ENCODE data around the gene TGFA.

Gene TGFA

GRCh38 chr2:70499253-70499652 is 54.4 kb downstream of the TGFA start:
- H3K36me3 Mint-ChIP-seq = peaks cover 4% of the 10 kb centered on the region
- H3K9me3 Mint-ChIP-seq = no peaks in the 10 kb centered on the region
- no peak overlapping the region for H3K4me3 Mint-ChIP-seq
- H3K27me3 Mint-ChIP-seq = no peaks in the 10 kb centered on the region
- H3K4me1 Mint-ChIP-seq = peaks cover 4% of the 10 kb centered on the region
- no peak overlapping the region for H3K27ac Mint-ChIP-seq

GRCh38 chr2:70498528-70498927 is 55.1 kb downstream of the TGFA start:
- Mint-ChIP-seq H3K27me3 (no peaks in the 10 kb centered on the region), H3K27ac (no peak overlapping the region), H3K4me3 (no peak overlapping the region), H3K9me3 (no peaks in the 10 kb centered on the region), H3K36me3 (peaks cover 4% of the 10 kb centered on the region), H3K4me1 (peaks cover 4% of the 10 kb centered on the region)

- Mint-ChIP-seq H3K4me3 (no peak overlapping the region), H3K36me3 (peaks cover 4% of the 10 kb centered on the region), H3K27ac (no peak overlapping the region), H3K4me1 (peaks cover 4% of the 10 kb centered on the region), H3K9me3 (no peaks in the 10 kb centered on the region), H3K27me3 (no peaks in the 10 kb centered on the region)
Measured at GRCh38 chr2:70498054-70498453, 55.6 kb downstream of the TGFA start.

- Mint-ChIP-seq H3K27me3 (no peaks in the 10 kb centered on the region), H3K4me1 (peaks cover 4% of the 10 kb centered on the region), H3K4me3 (no peak overlapping the region), H3K27ac (no peak overlapping the region), H3K9me3 (no peaks in the 10 kb centered on the region), H3K36me3 (peaks cover 4% of the 10 kb centered on the region)
Measured at GRCh38 chr2:70496819-70497218, 56.8 kb downstream of the TGFA start.

- Mint-ChIP-seq H3K9me3 (no peaks in the 10 kb centered on the region), H3K36me3 (peaks cover 4% of the 10 kb centered on the region), H3K4me1 (peaks cover 4% of the 10 kb centered on the region), H3K4me3 (no peak overlapping the region), H3K27ac (no peak overlapping the region), H3K27me3 (no peaks in the 10 kb centered on the region)
Measured at GRCh38 chr2:70494293-70494886, 59.2 kb downstream of the TGFA start.

- Mint-ChIP-seq H3K4me1 (no peaks in the 10 kb centered on the region), H3K27ac (no peak overlapping the region), H3K4me3 (no peak overlapping the region), H3K9me3 (no peaks in the 10 kb centered on the region), H3K27me3 (no peaks in the 10 kb centered on the region), H3K36me3 (peaks cover 2% of the 10 kb centered on the region)
Measured at GRCh38 chr2:70490381-70490780, 63.2 kb downstream of the TGFA start.

GRCh38 chr2:70489165-70489564 is 64.5 kb downstream of the TGFA start:
- Mint-ChIP-seq H3K4me3 (no peak overlapping the region), H3K27me3 (no peaks in the 10 kb centered on the region), H3K9me3 (no peaks in the 10 kb centered on the region), H3K4me1 (no peaks in the 10 kb centered on the region), H3K36me3 (peaks cover 2% of the 10 kb centered on the region), H3K27ac (no peak overlapping the region)

GRCh38 chr2:70484086-70484485 is 69.5 kb downstream of the TGFA start:
- no peaks in the 10 kb centered on the region for H3K4me1 Mint-ChIP-seq
- no peak overlapping the region for H3K27ac Mint-ChIP-seq
- H3K9me3 Mint-ChIP-seq = no peaks in the 10 kb centered on the region
- no peaks in the 10 kb centered on the region for H3K27me3 Mint-ChIP-seq
- H3K36me3 Mint-ChIP-seq = peaks cover 3% of the 10 kb centered on the region
- no peak overlapping the region for H3K4me3 Mint-ChIP-seq

- no peaks in the 10 kb centered on the region for H3K4me1 Mint-ChIP-seq
- H3K36me3 Mint-ChIP-seq = peaks cover 3% of the 10 kb centered on the region
- H3K4me3 Mint-ChIP-seq = no peak overlapping the region
- no peaks in the 10 kb centered on the region for H3K27me3 Mint-ChIP-seq
- no peak overlapping the region for H3K27ac Mint-ChIP-seq
- no peaks in the 10 kb centered on the region for H3K9me3 Mint-ChIP-seq
Measured at GRCh38 chr2:70482401-70482800, 71.2 kb downstream of the TGFA start.

- no peaks in the 10 kb centered on the region for H3K27me3 Mint-ChIP-seq
- H3K9me3 Mint-ChIP-seq = no peaks in the 10 kb centered on the region
- H3K27ac Mint-ChIP-seq = no peak overlapping the region
- H3K4me3 Mint-ChIP-seq = no peak overlapping the region
- H3K36me3 Mint-ChIP-seq = peaks cover 3% of the 10 kb centered on the region
- H3K4me1 Mint-ChIP-seq = peaks cover 15% of the 10 kb centered on the region
Measured at GRCh38 chr2:70480468-70480867, 73.2 kb downstream of the TGFA start.

GRCh38 chr2:70479816-70480215 is 73.8 kb downstream of the TGFA start:
- H3K4me1 Mint-ChIP-seq = peaks cover 22% of the 10 kb centered on the region
- no peak overlapping the region for H3K4me3 Mint-ChIP-seq
- no peaks in the 10 kb centered on the region for H3K27me3 Mint-ChIP-seq
- no peak overlapping the region for H3K27ac Mint-ChIP-seq
- no peaks in the 10 kb centered on the region for H3K9me3 Mint-ChIP-seq
- peaks cover 3% of the 10 kb centered on the region for H3K36me3 Mint-ChIP-seq

GRCh38 chr2:70477441-70477844 is 76.2 kb downstream of the TGFA start:
- Mint-ChIP-seq H3K27me3 (no peaks in the 10 kb centered on the region), H3K9me3 (no peaks in the 10 kb centered on the region), H3K4me3 (no peak overlapping the region), H3K27ac (no peak overlapping the region), H3K4me1 (peaks cover 45% of the 10 kb centered on the region), H3K36me3 (peaks cover 3% of the 10 kb centered on the region)

- Mint-ChIP-seq H3K27me3 (no peaks in the 10 kb centered on the region), H3K4me1 (peaks cover 61% of the 10 kb centered on the region), H3K4me3 (no peak overlapping the region), H3K36me3 (no peaks in the 10 kb centered on the region), H3K9me3 (no peaks in the 10 kb centered on the region), H3K27ac (peak overlapping the region; percentile 59)
Measured at GRCh38 chr2:70475266-70475665, 78.4 kb downstream of the TGFA start.

- peak overlapping the region; percentile 19 for H3K27ac Mint-ChIP-seq
- H3K4me3 Mint-ChIP-seq = peak overlapping the region; percentile 21
- peaks cover 70% of the 10 kb centered on the region for H3K4me1 Mint-ChIP-seq
- H3K36me3 Mint-ChIP-seq = no peaks in the 10 kb centered on the region
- no peaks in the 10 kb centered on the region for H3K27me3 Mint-ChIP-seq
- no peaks in the 10 kb centered on the region for H3K9me3 Mint-ChIP-seq
Measured at GRCh38 chr2:70474256-70474848, 79.3 kb downstream of the TGFA start.

GRCh38 chr2:70473101-70473722 is 80.4 kb downstream of the TGFA start:
- Mint-ChIP-seq H3K36me3 (no peaks in the 10 kb centered on the region), H3K4me1 (peaks cover 70% of the 10 kb centered on the region), H3K27ac (peak overlapping the region; percentile 74), H3K9me3 (no peaks in the 10 kb centered on the region), H3K4me3 (peak overlapping the region; percentile 46), H3K27me3 (no peaks in the 10 kb centered on the region)

- Mint-ChIP-seq H3K27me3 (no peaks in the 10 kb centered on the region), H3K4me3 (no peak overlapping the region), H3K36me3 (no peaks in the 10 kb centered on the region), H3K27ac (peak overlapping the region; percentile 74), H3K4me1 (peaks cover 70% of the 10 kb centered on the region), H3K9me3 (no peaks in the 10 kb centered on the region)
Measured at GRCh38 chr2:70472221-70472890, 81.3 kb downstream of the TGFA start.
